ENCODE data around the gene NFKBIE. TPM values are rescaled to one million over a fixed set of nuclear protein-coding genes. Genes with fewer than 3 reads are reported as not detected.

The NFKBIE gene
- total and polyA plus RNA-seq, 2 of the 13 experiments (the other 11 are each of a cell fraction or from before 2014, with no cell fraction given): 6.7 to 14.5 TPM

- TF ChIP-seq ZNF639 (CRISPR knock-in tag; conservative IDR thresholded peaks at IDR 0.05) (no peak), ZBTB21 (CRISPR knock-in tag; IDR thresholded peaks at IDR 0.05) (no peak), GLI4 (CRISPR knock-in tag; IDR thresholded peaks at IDR 0.05; ENCODE audit: borderline replicate concordance) (no peak), ARNT (IDR thresholded peaks at IDR 0.05) (no peak), MTERF4 (CRISPR knock-in tag; IDR thresholded peaks at IDR 0.05) (peak; percentile 74; the same call in 1 of the 2 replicates), ZNF543 (CRISPR knock-in tag; IDR thresholded peaks at IDR 0.05) (no peak), ZNF333 (CRISPR knock-in tag; IDR thresholded peaks at IDR 0.05; ENCODE audit: borderline replicate concordance) (no peak), LCORL (IDR thresholded peaks at IDR 0.05) (no peak), LCORL (CRISPR knock-in tag; IDR thresholded peaks at IDR 0.05) (peak; percentile 81), BRCA1 (CRISPR knock-in tag; IDR thresholded peaks at IDR 0.05) (no peak), THAP8 (CRISPR knock-in tag; IDR thresholded peaks at IDR 0.05; ENCODE audit: borderline replicate concordance) (no peak), NCOA5 (CRISPR knock-in tag; IDR thresholded peaks at IDR 0.05) (no peak), HIVEP1 (CRISPR knock-in tag; IDR thresholded peaks at IDR 0.05) (0 out of 2 replicates have a peak, but pooled peaks have one; percentile 36), ZNF512 (CRISPR knock-in tag; IDR thresholded peaks at IDR 0.05) (no peak), HMGA1 (CRISPR knock-in tag; conservative IDR thresholded peaks at IDR 0.05) (no peak), ZMAT5 (CRISPR knock-in tag; IDR thresholded peaks at IDR 0.05; ENCODE audit: borderline replicate concordance, low read depth) (no peak), RORA (CRISPR knock-in tag; IDR thresholded peaks at IDR 0.05) (no peak), ARHGAP35 (CRISPR knock-in tag; IDR thresholded peaks at IDR 0.05; ENCODE audit: borderline replicate concordance) (no peak), ZBTB1 (CRISPR knock-in tag; IDR thresholded peaks at IDR 0.05; ENCODE audit: borderline replicate concordance) (no peak), GTF2F1 (IDR thresholded peaks at IDR 0.05; ENCODE audit: low read length) (no peak), ZNF589 (CRISPR knock-in tag; conservative IDR thresholded peaks at IDR 0.05) (no peak)
- TF ChIP-seq, protein P1, sequence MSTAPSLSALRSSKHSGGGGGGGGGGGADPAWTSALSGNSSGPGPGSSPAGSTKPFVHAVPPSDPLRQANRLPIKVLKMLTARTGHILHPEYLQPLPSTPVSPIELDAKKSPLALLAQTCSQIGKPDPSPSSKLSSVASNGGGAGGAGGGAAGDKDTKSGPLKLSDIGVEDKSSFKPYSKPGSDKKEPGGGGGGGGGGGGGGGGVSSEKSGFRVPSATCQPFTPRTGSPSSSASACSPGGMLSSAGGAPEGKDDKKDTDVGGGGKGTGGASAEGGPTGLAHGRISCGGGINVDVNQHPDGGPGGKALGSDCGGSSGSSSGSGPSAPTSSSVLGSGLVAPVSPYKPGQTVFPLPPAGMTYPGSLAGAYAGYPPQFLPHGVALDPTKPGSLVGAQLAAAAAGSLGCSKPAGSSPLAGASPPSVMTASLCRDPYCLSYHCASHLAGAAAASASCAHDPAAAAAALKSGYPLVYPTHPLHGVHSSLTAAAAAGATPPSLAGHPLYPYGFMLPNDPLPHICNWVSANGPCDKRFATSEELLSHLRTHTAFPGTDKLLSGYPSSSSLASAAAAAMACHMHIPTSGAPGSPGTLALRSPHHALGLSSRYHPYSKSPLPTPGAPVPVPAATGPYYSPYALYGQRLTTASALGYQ (CRISPR knock-in tag; IDR thresholded peaks at IDR 0.05): no peak
Observed at GRCh38 chr6:44234101-44235025, 31.0 kb downstream of the NFKBIE start (continued).

Data from HepG2 (cell line).